HG03159 (cell line): ENCODE data around the gene TOLLIP.
"Not testable (repeated sequence)": the region's sequence is repeated elsewhere in the genome, so short reads cannot be mapped to it uniquely, and the experiment has no call there.

Source experiments
- ATAC-seq: cut with Tn5 transposase; IDR thresholded peaks from one replicate; pipeline ENCODE4 v1.9.1; 2021; ENCODE audit warnings: mild to moderate bottlenecking, moderate library complexity; ENCODE audit not compliant: unreplicated experiment

Gene TOLLIP

DNA sequence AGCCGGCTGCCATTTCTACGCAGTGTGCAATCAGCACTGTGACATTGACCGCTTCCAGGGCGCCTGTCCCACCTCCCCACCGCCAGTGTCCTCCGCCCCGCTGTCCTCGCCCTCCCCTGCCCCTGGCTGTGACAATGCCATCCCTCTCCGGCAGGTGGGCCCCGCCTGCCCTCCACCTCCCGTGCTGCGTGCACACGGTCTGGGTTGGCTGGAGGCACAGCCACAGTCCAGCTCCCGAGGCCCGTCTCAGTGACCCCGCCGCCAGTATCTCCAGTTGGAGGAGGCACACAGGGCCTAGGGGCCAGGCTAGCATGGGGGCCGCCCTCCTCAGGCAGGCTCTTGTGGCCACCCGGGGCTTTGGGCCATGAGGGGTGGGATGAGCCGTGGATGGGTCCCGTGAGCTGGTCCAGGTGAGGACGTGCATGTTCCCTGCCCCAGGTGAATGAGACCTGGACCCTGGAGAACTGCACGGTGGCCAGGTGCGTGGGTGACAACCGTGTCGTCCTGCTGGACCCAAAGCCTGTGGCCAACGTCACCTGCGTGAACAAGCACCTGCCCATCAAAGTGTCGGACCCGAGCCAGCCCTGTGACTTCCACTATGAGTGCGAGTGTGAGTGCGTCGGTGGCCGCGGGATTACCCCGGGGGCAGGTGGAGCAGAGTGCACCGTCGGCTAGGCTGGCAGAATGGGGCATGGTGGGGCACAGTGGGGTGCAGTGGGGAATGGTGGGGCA lies 56.9 kb downstream of the TOLLIP start:
- no peak for ATAC-seq

DNA sequence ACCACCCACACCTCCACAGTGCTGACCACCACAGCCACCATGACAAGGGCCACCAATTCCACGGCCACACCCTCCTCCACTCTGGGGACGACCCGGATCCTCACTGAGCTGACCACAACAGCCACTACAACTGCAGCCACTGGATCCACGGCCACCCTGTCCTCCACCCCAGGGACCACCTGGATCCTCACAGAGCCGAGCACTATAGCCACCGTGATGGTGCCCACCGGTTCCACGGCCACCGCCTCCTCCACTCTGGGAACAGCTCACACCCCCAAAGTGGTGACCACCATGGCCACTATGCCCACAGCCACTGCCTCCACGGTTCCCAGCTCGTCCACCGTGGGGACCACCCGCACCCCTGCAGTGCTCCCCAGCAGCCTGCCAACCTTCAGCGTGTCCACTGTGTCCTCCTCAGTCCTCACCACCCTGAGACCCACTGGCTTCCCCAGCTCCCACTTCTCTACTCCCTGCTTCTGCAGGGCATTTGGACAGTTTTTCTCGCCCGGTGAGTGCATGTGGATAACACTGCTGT lies 58.1 kb downstream of the TOLLIP start:
- no peak for ATAC-seq

DNA sequence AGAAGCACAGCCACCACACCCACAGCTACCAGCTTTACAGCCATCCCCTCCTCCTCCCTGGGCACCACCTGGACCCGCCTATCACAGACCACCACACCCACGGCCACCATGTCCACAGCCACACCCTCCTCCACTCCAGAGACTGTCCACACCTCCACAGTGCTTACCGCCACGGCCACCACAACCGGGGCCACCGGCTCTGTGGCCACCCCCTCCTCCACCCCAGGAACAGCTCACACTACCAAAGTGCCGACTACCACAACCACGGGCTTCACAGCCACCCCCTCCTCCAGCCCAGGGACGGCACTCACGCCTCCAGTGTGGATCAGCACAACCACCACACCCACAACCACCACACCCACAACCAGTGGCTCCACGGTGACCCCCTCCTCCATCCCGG lies 59.0 kb downstream of the TOLLIP start:
- not testable (repeated sequence) for ATAC-seq

DNA sequence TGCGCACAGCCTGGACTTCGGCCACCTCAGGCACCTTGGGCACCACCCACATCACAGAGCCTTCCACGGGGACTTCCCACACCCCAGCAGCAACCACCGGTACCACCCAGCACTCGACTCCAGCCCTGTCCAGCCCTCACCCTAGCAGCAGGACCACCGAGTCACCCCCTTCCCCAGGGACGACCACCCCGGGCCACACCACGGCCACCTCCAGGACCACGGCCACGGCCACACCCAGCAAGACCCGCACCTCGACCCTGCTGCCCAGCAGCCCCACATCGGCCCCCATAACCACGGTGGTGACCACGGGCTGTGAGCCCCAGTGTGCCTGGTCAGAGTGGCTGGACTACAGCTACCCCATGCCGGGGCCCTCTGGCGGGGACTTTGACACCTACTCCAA lies 60.5 kb downstream of the TOLLIP start:
- not testable (repeated sequence) for ATAC-seq

DNA sequence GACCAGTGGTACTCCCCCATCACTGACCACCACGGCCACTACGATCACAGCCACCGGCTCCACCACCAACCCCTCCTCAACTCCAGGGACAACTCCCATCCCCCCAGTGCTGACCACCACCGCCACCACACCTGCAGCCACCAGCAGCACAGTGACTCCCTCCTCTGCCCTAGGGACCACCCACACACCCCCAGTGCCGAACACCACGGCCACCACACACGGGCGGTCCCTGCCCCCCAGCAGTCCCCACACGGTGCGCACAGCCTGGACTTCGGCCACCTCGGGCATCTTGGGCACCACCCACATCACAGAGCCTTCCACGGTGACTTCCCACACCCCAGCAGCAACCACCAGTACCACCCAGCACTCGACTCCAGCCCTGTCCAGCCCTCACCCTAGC lies 62.4 kb downstream of the TOLLIP start:
- ATAC-seq: not testable (repeated sequence)

DNA sequence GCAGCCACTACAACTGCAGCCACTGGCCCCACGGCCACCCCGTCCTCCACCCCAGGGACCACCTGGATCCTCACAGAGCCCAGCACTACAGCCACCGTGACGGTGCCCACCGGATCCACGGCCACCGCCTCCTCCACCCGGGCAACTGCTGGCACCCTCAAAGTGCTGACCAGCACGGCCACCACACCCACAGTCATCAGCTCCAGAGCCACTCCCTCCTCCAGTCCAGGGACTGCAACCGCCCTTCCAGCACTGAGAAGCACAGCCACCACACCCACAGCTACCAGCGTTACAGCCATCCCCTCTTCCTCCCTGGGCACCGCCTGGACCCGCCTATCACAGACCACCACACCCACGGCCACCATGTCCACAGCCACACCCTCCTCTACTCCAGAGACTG lies 63.1 kb downstream of the TOLLIP start:
- ATAC-seq: not testable (repeated sequence)

DNA sequence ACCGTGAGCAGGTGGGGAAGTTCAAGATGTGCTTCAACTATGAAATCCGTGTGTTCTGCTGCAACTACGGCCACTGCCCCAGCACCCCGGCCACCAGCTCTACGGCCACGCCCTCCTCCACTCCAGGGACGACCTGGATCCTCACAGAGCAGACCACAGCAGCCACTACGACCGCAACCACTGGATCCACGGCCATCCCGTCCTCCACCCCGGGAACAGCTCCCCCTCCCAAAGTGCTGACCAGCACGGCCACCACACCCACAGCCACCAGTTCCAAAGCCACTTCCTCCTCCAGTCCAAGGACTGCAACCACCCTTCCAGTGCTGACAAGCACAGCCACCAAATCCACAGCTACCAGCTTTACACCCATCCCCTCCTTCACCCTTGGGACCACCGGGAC lies 63.7 kb downstream of the TOLLIP start:
- ATAC-seq: not testable (repeated sequence)

DNA sequence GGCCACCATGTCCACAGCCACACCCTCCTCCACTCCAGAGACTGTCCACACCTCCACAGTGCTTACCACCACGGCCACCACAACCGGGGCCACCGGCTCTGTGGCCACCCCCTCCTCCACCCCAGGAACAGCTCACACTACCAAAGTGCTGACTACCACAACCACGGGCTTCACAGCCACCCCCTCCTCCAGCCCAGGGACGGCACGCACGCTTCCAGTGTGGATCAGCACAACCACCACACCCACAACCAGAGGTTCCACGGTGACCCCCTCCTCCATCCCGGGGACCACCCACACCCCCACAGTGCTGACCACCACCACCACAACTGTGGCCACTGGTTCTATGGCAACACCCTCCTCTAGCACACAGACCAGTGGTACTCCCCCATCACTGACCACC lies 64.9 kb downstream of the TOLLIP start:
- not testable (repeated sequence) for ATAC-seq

DNA sequence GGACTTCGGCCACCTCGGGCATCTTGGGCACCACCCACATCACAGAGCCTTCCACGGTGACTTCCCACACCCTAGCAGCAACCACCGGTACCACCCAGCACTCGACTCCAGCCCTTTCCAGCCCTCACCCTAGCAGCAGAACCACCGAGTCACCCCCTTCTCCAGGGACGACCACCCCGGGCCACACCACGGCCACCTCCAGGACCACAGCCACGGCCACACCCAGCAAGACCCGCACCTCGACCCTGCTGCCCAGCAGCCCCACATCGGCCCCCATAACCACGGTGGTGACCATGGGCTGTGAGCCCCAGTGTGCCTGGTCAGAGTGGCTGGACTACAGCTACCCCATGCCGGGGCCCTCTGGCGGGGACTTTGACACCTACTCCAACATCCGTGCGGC lies 65.9 kb downstream of the TOLLIP start:
- not testable (repeated sequence) for ATAC-seq

DNA sequence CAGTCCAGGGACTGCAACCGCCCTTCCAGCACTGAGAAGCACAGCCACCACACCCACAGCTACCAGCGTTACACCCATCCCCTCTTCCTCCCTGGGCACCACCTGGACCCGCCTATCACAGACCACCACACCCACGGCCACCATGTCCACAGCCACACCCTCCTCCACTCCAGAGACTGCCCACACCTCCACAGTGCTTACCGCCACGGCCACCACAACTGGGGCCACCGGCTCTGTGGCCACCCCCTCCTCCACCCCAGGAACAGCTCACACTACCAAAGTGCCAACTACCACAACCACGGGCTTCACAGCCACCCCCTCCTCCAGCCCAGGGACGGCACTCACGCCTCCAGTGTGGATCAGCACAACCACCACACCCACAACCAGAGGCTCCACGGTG lies 66.7 kb downstream of the TOLLIP start:
- ATAC-seq: not testable (repeated sequence)

DNA sequence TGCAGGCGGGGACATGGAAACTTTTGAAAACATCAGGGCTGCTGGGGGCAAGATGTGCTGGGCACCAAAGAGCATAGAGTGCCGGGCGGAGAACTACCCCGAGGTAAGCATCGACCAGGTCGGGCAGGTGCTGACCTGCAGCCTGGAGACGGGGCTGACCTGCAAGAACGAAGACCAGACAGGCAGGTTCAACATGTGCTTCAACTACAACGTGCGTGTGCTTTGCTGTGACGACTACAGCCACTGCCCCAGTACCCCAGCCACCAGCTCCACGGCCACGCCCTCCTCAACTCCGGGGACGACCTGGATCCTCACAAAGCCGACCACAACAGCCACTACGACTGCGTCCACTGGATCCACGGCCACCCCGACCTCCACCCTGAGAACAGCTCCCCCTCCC lies 67.1 kb downstream of the TOLLIP start:
- ATAC-seq: no peak

DNA sequence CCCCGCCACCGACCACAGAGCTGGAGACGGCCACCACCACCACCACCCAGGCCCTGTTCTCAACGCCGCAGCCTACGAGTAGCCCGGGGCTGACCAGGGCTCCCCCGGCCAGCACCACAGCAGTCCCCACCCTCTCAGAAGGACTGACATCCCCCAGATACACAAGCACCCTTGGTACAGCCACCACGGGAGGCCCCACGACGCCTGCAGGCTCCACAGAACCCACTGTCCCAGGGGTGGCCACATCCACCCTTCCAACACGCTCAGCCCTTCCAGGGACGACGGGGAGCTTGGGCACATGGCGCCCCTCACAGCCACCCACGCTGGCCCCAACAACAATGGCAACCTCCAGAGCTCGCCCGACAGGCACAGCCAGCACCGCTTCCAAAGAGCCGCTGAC lies 67.7 kb downstream of the TOLLIP start:
- ATAC-seq: no peak

DNA sequence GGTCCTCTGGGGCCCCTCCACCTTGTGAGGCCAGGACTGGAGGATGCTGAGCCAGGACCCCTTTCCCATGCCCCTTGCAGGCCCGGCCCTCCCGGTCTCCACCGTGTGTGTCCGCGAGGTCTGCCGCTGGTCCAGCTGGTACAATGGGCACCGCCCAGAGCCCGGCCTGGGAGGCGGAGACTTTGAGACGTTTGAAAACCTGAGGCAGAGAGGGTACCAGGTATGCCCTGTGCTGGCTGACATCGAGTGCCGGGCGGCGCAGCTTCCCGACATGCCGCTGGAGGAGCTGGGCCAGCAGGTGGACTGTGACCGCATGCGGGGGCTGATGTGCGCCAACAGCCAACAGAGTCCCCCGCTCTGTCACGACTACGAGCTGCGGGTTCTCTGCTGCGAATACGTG lies 68.7 kb downstream of the TOLLIP start:
- ATAC-seq: no peak

DNA sequence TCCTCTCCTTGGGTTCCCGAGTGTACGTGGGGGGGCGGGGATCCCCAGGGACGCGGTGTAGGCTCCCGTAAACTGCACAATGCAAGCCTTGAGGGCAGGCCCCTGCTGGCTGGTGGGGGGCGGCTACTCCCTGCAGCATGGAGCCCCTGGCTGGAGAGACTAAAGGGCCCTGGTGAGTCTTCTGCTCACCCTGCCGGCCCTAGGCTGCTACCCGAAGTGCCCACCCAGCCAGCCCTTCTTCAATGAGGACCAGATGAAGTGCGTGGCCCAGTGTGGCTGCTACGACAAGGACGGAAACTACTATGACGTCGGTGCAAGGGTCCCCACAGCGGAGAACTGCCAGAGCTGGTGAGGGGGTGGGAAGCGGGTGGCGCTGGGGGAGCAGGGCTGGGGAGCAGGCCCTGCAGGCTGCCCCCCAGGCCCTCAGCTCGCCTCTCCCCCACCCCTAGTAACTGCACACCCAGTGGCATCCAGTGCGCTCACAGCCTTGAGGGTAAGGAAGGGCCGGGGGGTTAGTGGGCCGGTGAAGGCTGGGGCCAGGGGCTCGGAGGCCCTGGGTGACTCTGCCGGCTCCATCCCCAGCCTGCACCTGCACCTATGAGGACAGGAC lies 69.7 kb downstream of the TOLLIP start:
- no peak for ATAC-seq

DNA sequence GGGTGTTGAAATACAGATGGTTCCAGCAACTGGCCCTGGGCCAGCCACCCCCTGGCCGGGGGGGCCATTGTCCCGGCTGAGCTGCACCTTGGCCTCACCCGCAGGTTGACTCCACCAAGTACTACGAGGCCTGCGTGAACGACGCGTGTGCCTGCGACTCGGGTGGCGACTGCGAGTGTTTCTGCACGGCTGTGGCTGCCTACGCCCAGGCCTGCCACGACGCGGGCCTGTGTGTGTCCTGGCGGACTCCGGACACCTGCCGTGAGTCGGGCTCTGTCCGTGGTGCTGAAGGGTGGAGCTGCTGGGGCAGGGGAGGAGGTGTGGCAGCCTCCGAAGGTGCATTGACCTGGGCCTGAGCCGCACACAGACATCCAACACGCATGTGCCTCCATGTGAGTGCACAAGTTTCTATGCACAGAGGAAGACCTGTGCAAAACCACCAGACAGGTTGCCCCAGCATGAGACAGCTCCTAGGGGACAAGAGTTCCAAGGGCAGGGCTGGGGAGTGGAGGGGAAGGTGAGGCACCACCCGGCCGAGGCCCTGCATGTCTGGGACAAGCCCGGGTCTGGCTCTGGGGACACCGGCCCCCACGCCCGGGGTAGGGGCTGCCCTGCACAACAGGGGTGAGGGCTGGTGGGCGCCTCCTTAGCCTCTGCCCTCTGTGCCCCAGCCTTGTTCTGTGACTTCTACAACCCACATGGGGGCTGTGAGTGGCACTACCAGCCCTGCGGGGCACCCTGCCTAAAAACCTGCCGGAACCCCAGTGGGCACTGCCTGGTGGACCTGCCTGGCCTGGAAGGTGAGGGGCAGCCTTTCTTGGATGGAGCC lies 70.5 kb downstream of the TOLLIP start:
- ATAC-seq: no peak

DNA sequence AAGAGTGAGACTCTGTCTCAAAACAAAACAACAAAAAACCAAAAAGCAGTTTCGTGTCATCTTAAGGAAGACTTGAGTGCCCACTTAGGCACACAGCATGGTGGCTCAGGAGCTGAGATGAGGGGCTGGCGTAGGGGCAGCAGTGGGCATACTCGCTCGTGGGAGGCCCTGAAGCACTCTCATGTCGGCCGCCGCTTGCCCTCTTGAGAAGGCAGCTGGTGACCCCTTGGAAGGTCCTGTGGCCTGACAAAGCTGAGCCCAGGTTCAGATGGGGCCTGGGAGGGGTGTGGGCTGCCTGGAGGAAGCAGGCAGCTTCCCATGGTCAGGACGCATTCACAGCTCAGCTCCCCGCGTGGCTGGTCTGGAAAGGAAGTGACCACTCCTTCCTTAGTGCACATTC lies 71.6 kb downstream of the TOLLIP start:
- ATAC-seq: no peak

DNA sequence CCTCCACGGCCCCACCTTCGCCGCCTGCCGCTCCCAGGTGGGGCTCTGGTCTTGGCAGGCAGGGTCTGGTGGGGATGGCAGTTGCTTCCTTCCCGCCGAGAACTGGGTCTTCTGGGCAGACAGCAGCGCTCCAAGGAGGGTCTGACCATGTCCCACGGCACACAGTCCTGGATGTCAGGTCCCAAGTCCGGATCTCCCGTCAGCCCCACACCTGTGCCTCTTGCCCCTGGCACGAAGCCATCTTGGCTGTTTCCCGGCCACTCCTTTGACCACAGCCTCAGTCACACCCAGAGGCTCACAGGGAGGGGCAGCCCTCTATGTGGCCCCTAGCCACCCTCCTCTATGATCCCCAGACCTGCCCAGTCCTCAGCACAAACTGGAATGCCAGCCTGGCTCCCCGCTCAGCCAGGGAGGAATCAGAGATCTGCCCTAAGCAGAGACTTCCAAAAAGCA lies 72.3 kb downstream of the TOLLIP start:
- ATAC-seq: no peak

DNA sequence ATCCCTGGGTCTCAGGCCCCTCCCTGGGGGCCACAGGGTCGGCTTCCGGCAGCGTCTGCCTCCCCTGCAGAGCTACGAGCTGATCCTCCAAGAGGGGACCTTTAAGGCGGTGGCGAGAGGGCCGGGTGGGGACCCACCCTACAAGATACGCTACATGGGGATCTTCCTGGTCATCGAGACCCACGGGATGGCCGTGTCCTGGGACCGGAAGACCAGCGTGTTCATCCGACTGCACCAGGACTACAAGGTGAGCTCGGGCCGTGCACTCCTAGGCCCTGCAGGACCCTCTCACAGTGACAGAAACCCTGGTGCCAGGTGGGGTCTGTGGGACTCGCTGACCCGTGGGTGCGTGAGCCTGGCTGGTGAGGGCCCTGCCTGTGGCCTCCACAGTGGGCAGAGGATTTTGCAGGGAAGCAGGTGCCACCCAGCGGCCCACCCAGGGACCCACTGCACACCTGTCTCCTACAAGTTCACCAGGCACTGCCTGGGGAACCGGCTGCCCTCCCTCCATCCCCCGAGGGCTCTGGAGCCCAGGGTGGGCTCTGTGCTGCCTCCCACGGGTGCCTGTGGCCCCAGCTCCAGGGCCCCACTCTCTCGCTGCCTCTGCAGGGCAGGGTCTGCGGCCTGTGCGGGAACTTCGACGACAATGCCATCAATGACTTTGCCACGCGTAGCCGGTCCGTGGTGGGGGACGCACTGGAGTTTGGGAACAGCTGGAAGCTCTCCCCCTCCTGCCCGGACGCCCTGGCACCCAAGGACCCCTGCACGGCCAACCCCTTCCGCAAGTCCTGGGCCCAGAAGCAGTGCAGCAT lies 72.9 kb downstream of the TOLLIP start:
- ATAC-seq: no peak

DNA sequence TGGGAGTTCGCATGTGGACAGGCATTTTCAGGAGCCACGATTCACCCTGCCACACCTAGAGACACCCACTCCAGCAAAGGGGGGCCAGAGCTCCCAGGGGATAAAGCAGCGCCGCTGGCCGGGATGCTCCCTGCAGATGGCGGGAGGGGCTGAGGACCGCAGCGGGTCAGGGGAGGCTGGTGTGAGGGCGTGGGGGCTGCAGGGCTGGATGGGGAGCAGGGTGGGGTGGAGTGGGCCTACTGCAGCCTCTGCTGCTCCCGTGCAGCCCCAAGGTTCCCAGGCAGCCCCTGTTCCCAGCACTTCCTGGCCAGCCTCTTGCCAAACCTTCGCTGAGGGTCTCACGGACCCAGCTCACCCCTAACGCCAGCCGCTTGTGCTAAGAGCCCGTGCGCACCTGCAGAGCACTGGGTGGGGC lies 73.5 kb downstream of the TOLLIP start:
- no peak for ATAC-seq

DNA sequence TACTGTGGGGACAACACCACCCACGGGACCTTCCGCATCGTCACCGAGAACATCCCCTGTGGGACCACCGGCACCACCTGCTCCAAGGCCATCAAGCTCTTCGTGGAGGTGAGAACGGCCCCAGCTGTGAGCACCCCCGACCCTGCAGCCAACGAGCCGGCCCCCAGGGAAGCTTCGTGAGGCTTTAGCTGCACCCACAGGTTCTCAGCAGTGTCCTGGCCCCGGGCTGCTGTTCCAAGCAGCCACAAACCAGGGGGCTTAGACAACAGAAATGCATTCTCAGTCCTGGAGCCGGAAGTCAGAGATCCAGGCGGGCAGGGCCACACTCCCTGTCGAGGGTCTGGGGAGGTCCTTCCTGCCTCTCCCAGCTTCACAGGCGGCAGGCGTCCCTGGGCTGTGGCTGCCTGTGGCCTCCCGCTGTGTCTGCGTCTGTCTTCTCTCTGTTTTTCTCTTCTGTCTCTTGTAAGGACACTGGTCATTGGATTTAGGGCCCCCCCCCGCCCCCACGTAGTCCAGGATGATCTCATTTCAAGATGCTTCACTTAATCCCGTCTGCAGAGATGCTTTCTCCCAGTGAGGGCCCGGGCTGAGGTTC lies 74.0 kb downstream of the TOLLIP start:
- no peak for ATAC-seq
